Endothelial cell of umbilical vein (primary cell): Measurements from ENCODE around the gene CYP2A6. TPM values are rescaled to one million over a fixed set of nuclear protein-coding genes. Genes with fewer than 3 reads are reported as not detected.

Source experiments
- BruUV-seq: library from RNA; stranded (reverse); fragments of 400-500 nt; replicated peaks from 2 replicates; lab custom pipeline; 2021; lab: Mats Ljungman, UMichigan
- CTCF ChIA-PET: fragments of 300-600, 350-600 bp; sonication (Branson Sonifier 250); formaldehyde crosslinking; loops from one replicate; lab custom pipeline; 2021; ENCODE audit warnings: antibody characterized with exemption, inconsistent platforms; lab: Charles Lee
- POLR2A ChIA-PET: fragments of 300-600, 350-600 bp; sonication (Branson Sonifier 250); formaldehyde crosslinking; loops from one replicate; lab custom pipeline; 2021; ENCODE audit warnings: antibody characterized with exemption, inconsistent platforms; lab: Charles Lee
- DNase-seq: peaks from one replicate; pipeline ENCODE4 v3.0.0-alpha.2; 2011; ENCODE audit warnings: low read depth, low spot score
- FAIRE-seq: peaks from 2 replicates; lab custom pipeline; 2011; peaks lifted over from hg19 to GRCh38; lab: Jason Lieb, UNC
- H2AFZ ChIP-seq: 2 replicates; pipeline ENCODE4 v1.6.0; 2012; ENCODE audit warnings: low read depth, low read length, control low read depth, inconsistent platforms
- H3K27ac ChIP-seq: 2 replicates; pipeline ENCODE4 v1.5.1; 2011; ENCODE audit warnings: low read depth, mild to moderate bottlenecking, control low read depth, low read length, moderate library complexity; ENCODE audit not compliant: insufficient read depth
- H3K27me3 ChIP-seq, 2 experiments: 2 replicates each; pipeline versions ENCODE4 v1.6.0 to v1.6.1; 2011; ENCODE audit warnings: low read length in 2 of 2, mixed read lengths in 1 of 2; ENCODE audit not compliant: control insufficient read depth in 2 of 2, insufficient read depth in 2 of 2
- H3K36me3 ChIP-seq, 2 experiments: 2 replicates in 1 of 2; 3 replicates in 1 of 2; pipeline ENCODE4 v1.5.1; 2011; ENCODE audit warnings: low read length in 2 of 2, mild to moderate bottlenecking in 1 of 2, moderate library complexity in 1 of 2; ENCODE audit not compliant: control insufficient read depth in 2 of 2, insufficient read depth in 2 of 2; ENCODE audit errors: extremely low read depth in 1 of 2
- H3K4me1 ChIP-seq: 3 replicates; pipeline ENCODE4 v1.5.1; 2011; ENCODE audit warnings: mild to moderate bottlenecking, low read length; ENCODE audit not compliant: control insufficient read depth, insufficient read depth; ENCODE audit errors: extremely low read depth
- H3K4me2 ChIP-seq: 2 replicates; pipeline ENCODE4 v1.6.1; 2011; ENCODE audit warnings: low read length, control low read depth, mixed read lengths; ENCODE audit not compliant: insufficient read depth
- H3K4me3 ChIP-seq, 3 experiments: fragments of 200-600 bp in 1 of 3; sonication (generic), shearing (Covaris generic) in 1 of 3; replicated peaks in 1 of 3; 2 replicates each; pipeline ENCODE4 v1.5.1; 2011 to 2016; ENCODE audit warnings: control low read depth in 3 of 3, low read length in 3 of 3, mild to moderate bottlenecking in 2 of 3, inconsistent platforms in 1 of 3, low read depth in 1 of 3, moderate library complexity in 1 of 3; ENCODE audit not compliant: insufficient read depth in 1 of 3
- H3K79me2 ChIP-seq: 2 replicates; pipeline ENCODE4 v1.6.0; 2012; ENCODE audit warnings: low read length, inconsistent platforms; ENCODE audit not compliant: control insufficient read depth, insufficient read depth
- H3K9ac ChIP-seq: replicated peaks from 2 replicates; pipeline ENCODE3; 2011; ENCODE audit warnings: low read length, control low read depth; ENCODE audit not compliant: insufficient read depth; ENCODE audit errors: extremely low read depth
- H3K9me1 ChIP-seq: replicated peaks from 3 replicates; pipeline ENCODE4 v1.6.0; 2011; ENCODE audit warnings: mild to moderate bottlenecking, low read length; ENCODE audit not compliant: control insufficient read depth, insufficient read depth; ENCODE audit errors: extremely low read depth
- H3K9me3 ChIP-seq: replicated peaks from 2 replicates; pipeline ENCODE4 v1.5.1; 2012; ENCODE audit warnings: low read length, inconsistent platforms; ENCODE audit not compliant: control insufficient read depth, insufficient read depth
- H4K20me1 ChIP-seq: replicated peaks from 2 replicates; pipeline ENCODE3; 2011; ENCODE audit warnings: mild to moderate bottlenecking, low read length; ENCODE audit not compliant: control insufficient read depth, insufficient read depth; ENCODE audit errors: extremely low read depth
- FOS ChIP-seq: IDR thresholded peaks from 2 replicates; pipeline ENCODE4 v1.6.1; 2011; ENCODE audit warnings: mild to moderate bottlenecking, low read length, moderate library complexity, borderline replicate concordance; ENCODE audit not compliant: insufficient read depth
- GATA2 ChIP-seq: IDR thresholded peaks from 2 replicates; pipeline ENCODE4 v1.7.0; 2011; ENCODE audit warnings: low read depth, mild to moderate bottlenecking, moderate library complexity, mixed read lengths, low read length; ENCODE audit not compliant: insufficient read length, insufficient read depth
- JUN ChIP-seq: IDR thresholded peaks from 2 replicates; pipeline ENCODE4 v1.6.1; 2011; ENCODE audit warnings: borderline replicate concordance, low read depth; ENCODE audit not compliant: insufficient read length, insufficient read depth
- MYC ChIP-seq: IDR thresholded peaks from one replicate; pipeline ENCODE4 v1.6.1; 2011; ENCODE audit warnings: mild to moderate bottlenecking, low read depth, low read length
- POLR2AphosphoS5 ChIP-seq: IDR thresholded peaks from 2 replicates; pipeline ENCODE4 v1.6.1; 2012; ENCODE audit warnings: low read depth, mild to moderate bottlenecking, control low read depth, low read length, moderate library complexity; ENCODE audit not compliant: insufficient read depth
- dilution Hi-C: fragments of 300-500 bp; cut with MboI; formaldehyde crosslinking; loops from one replicate; pipeline ENCODE4 v1.15.0; 2019; ENCODE audit warnings: low sequenced_read_pairs; ENCODE audit not compliant: extremely low pct_ligation_motif_present
- intact Hi-C: fragments of 100-400 bp; cut with micrococcal nuclease; formaldehyde crosslinking; loops from one replicate; pipeline ENCODE4 v1.10.0; 2022
- polyA plus RNA-seq, 4 experiments: library from polyadenylated mRNA; depleted of rRNA in 3 of 4; stranded (reverse) in 3 of 4; unstranded in 1 of 4; fragments of >200 nt; gene quantifications; 2 replicates each; pipeline versions ENCODE4 v1.2.1 to v1.2.3, GENCODE V29; 2011 to 2012; ENCODE audit warnings: missing spikeins in 1 of 4
- total RNA-seq: library from RNA; stranded (reverse); gene quantifications from 2 replicates; pipeline ENCODE4 v1.2.3, GENCODE V29; 2021

CYP2A6 gene
- total and polyA plus RNA-seq, 2 donors (not counting 3 experiments of a cell fraction or from before 2014, with no cell fraction given), result not detected

DNA sequence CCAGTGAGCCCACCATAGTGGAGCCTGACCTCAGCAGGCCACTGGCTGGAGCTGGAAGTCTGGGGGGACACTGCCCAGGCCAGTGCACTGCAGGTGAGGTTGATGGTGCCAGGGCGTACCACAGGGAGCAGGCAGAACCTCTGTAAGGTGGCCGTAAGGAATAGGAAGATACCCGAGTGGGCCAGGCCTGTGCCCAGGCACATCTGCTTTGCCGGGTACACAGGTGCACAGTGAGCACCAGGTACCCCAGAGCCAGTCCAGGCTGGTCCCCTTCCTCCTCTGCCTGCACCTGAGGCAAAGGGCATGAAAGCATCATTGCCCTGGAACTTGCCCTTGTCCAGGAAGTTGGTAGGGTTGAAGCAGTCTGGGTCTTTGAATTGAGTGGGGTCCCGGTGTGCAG is 41.8 kb downstream of the CYP2A6 start:
- no peaks in the 10 kb centered on the region for H4K20me1 ChIP-seq
- no peak overlapping the region for H2AFZ ChIP-seq
- FAIRE-seq, result no peak
- no peak overlapping the region for H3K9ac ChIP-seq
- no peak overlapping the region for H3K27ac ChIP-seq
- dilution Hi-C loops, result no loop called here
- H3K79me2 ChIP-seq, result peaks cover 46% of the 10 kb centered on the region
- H3K9me3 ChIP-seq, result no peaks in the 10 kb centered on the region
- TF ChIP-seq POLR2AphosphoS5 (no peak), JUN (no peak), MYC (no peak), GATA2 (no peak)
- no peak overlapping the region for H3K4me2 ChIP-seq
- intact Hi-C loops, result loop anchor here (10.0 kb wide), 1 partner anchor 364 kb away; the partner anchor contains the start of gene SERTAD3
- H3K4me1 ChIP-seq, result peaks cover 46% of the 10 kb centered on the region
- peaks cover 9 to 29% of the 10 kb centered on the region in 2 experiments for H3K36me3 ChIP-seq
- CTCF ChIA-PET, result interaction anchor here (2.5 to 3.9 kb wide), 4 partner anchors 9 to 145 kb away, joined by 22 to 70 read pairs (median 33); partner anchors contain the start of genes ACTMAP, EGLN2 and RAB4B
- no peak for DNase-seq
- H3K27me3 ChIP-seq, result peaks cover 0 to 3% of the 10 kb centered on the region in 2 experiments
- no peak overlapping the region for H3K4me3 ChIP-seq
- H3K9me1 ChIP-seq, result no peaks in the 10 kb centered on the region
- BruUV-seq, result no TSS peak
- POLR2A ChIA-PET, result no interaction called here

GRCh38 chr19:40808021-40808325 is 42.3 kb downstream of the CYP2A6 start:
- Histone ChIP-seq H3K9ac (no peak overlapping the region), H3K36me3 (peaks cover 9 to 33% of the 10 kb centered on the region in 2 experiments), H4K20me1 (no peaks in the 10 kb centered on the region), H3K27me3 (peaks cover 0 to 3% of the 10 kb centered on the region in 2 experiments), H3K4me3 (no peak overlapping the region), H3K79me2 (peaks cover 51% of the 10 kb centered on the region), H3K4me1 (peaks cover 51% of the 10 kb centered on the region), H3K9me3 (no peaks in the 10 kb centered on the region), H3K4me2 (no peak overlapping the region), H2AFZ (no peak overlapping the region), H3K27ac (no peak overlapping the region), H3K9me1 (no peaks in the 10 kb centered on the region)
- dilution Hi-C loops, result no loop called here
- POLR2A ChIA-PET, result no interaction called here
- TSS peak; percentile 41 for BruUV-seq
- FAIRE-seq (no peak), DNase-seq (no peak)
- TF ChIP-seq FOS (no peak), GATA2 (no peak)
- intact Hi-C loops, result loop anchor here (10.0 kb wide), 1 partner anchor 363 kb away; the partner anchor contains the start of gene SERTAD3
- CTCF ChIA-PET, result interaction anchor here (1.9 to 3.9 kb wide), 7 partner anchors 9 to 145 kb away, joined by 5 to 70 read pairs (median 22); partner anchors contain the start of genes ACTMAP, COQ8B, EGLN2 and ITPKC
